Liver (tissue), 9 donors: ENCODE data around the gene PEX5. TPM values are rescaled to one million over a fixed set of nuclear protein-coding genes. Genes with fewer than 3 reads are reported as not detected.

Experiments used
- DNase-seq: peaks from one replicate; pipeline ENCODE4 v3.0.0-alpha.2; 2017; ENCODE audit warnings: low spot score
- H3K27ac ChIP-seq, 2 donors: one replicate each; pipeline ENCODE4 v1.7.0; 2013; ENCODE audit warnings: inconsistent platforms in 2 of 2, low read length in 2 of 2, control low read depth in 1 of 2, low read depth in 1 of 2, mild to moderate bottlenecking in 1 of 2
- H3K27me3 ChIP-seq, 4 donors: one replicate each; pipeline versions ENCODE4 v1.6.1 to v1.7.0; 2013; ENCODE audit warnings: low read length in 3 of 4, inconsistent platforms in 1 of 4, mild to moderate bottlenecking in 1 of 4, moderate library complexity in 1 of 4; ENCODE audit not compliant: control insufficient read depth in 4 of 4, insufficient read depth in 4 of 4
- H3K36me3 ChIP-seq, 4 donors: one replicate each; pipeline versions ENCODE4 v1.6.1 to v1.7.0; 2013; ENCODE audit warnings: low read length in 3 of 4, mild to moderate bottlenecking in 3 of 4, low read depth in 1 of 4, moderate library complexity in 1 of 4; ENCODE audit not compliant: control insufficient read depth in 4 of 4, insufficient read depth in 3 of 4
- H3K4me1 ChIP-seq, 4 donors: one replicate each; pipeline versions ENCODE4 v1.6.1 to v1.7.0; 2013; ENCODE audit warnings: low read length in 3 of 4, mild to moderate bottlenecking in 3 of 4, moderate library complexity in 1 of 4; ENCODE audit not compliant: control insufficient read depth in 4 of 4, insufficient read depth in 4 of 4
- H3K4me3 ChIP-seq, 3 donors: one replicate each; pipeline versions ENCODE4 v1.6.1 to v1.7.0; 2013; ENCODE audit warnings: low read length in 3 of 3, control low read depth in 1 of 3, low read depth in 1 of 3, mild to moderate bottlenecking in 1 of 3
- H3K9ac ChIP-seq, 2 donors: one replicate each; pipeline ENCODE4 v1.7.0; 2013; ENCODE audit warnings: low read length in 2 of 2, mild to moderate bottlenecking in 2 of 2, moderate library complexity in 2 of 2, control low read depth in 1 of 2, low read depth in 1 of 2
- H3K9me3 ChIP-seq, 4 donors: one replicate each; pipeline versions ENCODE4 v1.6.1 to v1.7.0; 2013; ENCODE audit warnings: low read length in 3 of 4; ENCODE audit not compliant: control insufficient read depth in 4 of 4
- CTCF ChIP-seq: fragments of 150-350 bp; IDR thresholded peaks from 2 replicates; pipeline ENCODE4 v1.5.1; 2017; ENCODE audit warnings: improper control_type of control experiment, low read depth, low read length; ENCODE audit not compliant: missing input control
- EGR1 ChIP-seq, 2 donors: IDR thresholded peaks; 2 replicates each; pipeline ENCODE4 v1.6.1; 2016 to 2018; ENCODE audit warnings: antibody characterized with exemption in 2 of 2, low read depth in 2 of 2
- FOXA1 ChIP-seq: IDR thresholded peaks from 2 replicates; pipeline ENCODE4 v1.6.1; 2016; ENCODE audit warnings: antibody characterized with exemption
- FOXA2 ChIP-seq: IDR thresholded peaks from 2 replicates; pipeline ENCODE4 v1.6.1; 2016; ENCODE audit warnings: antibody characterized with exemption
- GABPA ChIP-seq, 2 donors: IDR thresholded peaks in 1 of 2; conservative IDR thresholded peaks in 1 of 2; 2 replicates each; pipeline ENCODE4 v1.6.1; 2016; ENCODE audit warnings: antibody characterized with exemption in 2 of 2, mild to moderate bottlenecking in 1 of 2, moderate library complexity in 1 of 2
- HNF4A ChIP-seq, 2 donors: conservative IDR thresholded peaks; 2 replicates each; pipeline ENCODE4 v1.6.1; 2016; ENCODE audit warnings: antibody characterized with exemption in 2 of 2, mild to moderate bottlenecking in 2 of 2
- HNF4G ChIP-seq: IDR thresholded peaks from 2 replicates; pipeline ENCODE4 v1.6.1; 2016; ENCODE audit warnings: antibody characterized with exemption
- MAX ChIP-seq: IDR thresholded peaks from 2 replicates; pipeline ENCODE4 v1.6.1; 2016; ENCODE audit warnings: antibody characterized with exemption
- RAD21 ChIP-seq, 2 donors: IDR thresholded peaks; 2 replicates each; pipeline ENCODE4 v1.6.1; 2016; ENCODE audit warnings: antibody characterized with exemption in 2 of 2, mild to moderate bottlenecking in 2 of 2
- REST ChIP-seq: IDR thresholded peaks from 2 replicates; pipeline ENCODE4 v1.6.1; 2016; ENCODE audit warnings: antibody characterized with exemption, mild to moderate bottlenecking
- RXRA ChIP-seq, 2 donors: IDR thresholded peaks; 2 replicates each; pipeline ENCODE4 v1.6.1; 2017 to 2018; ENCODE audit warnings: antibody characterized with exemption in 2 of 2, mild to moderate bottlenecking in 1 of 2
- SP1 ChIP-seq: IDR thresholded peaks from 2 replicates; pipeline ENCODE4 v1.6.1; 2018; ENCODE audit warnings: antibody characterized with exemption, mild to moderate bottlenecking
- TAF1 ChIP-seq: conservative IDR thresholded peaks from 2 replicates; pipeline ENCODE4 v1.6.1; 2016; ENCODE audit warnings: antibody characterized with exemption, mild to moderate bottlenecking
- YY1 ChIP-seq: IDR thresholded peaks from 2 replicates; pipeline ENCODE4 v1.6.1; 2016; ENCODE audit warnings: antibody characterized with exemption, mild to moderate bottlenecking
- WGBS: extraction: QIAGEN DNeasy Blood & Tissue Kit; methylation state at CpG from one replicate; pipeline ENCODE4 v1.1.7; 2013; 5-methylcytosine and 5-hydroxymethylcytosine counted together
- polyA plus RNA-seq, 2 donors: library from polyadenylated mRNA; stranded (reverse) in 1 of 2; unstranded in 1 of 2; fragments of 200-250 nt in 1 of 2; fragments of >200 nt in 1 of 2; fragmentation: Nextera tagmentation in 1 of 2; extraction: Ambion mirVana in 1 of 2; gene quantifications; one replicate each; pipeline versions ENCODE4 v1.2.1 to v1.2.3, GENCODE V29; 2013 to 2015
- total RNA-seq, 2 donors: library from RNA; depleted of rRNA; stranded (reverse); fragments of >200 nt; gene quantifications; one replicate each; pipeline ENCODE4 v1.2.3, GENCODE V29; 2014
- TF ChIP-seq, protein P1 (sequence below): IDR thresholded peaks from 2 replicates; pipeline ENCODE4 v1.6.1; 2016; ENCODE audit warnings: antibody characterized with exemption
- TF ChIP-seq, protein P2 (sequence below): IDR thresholded peaks from 2 replicates; pipeline ENCODE4 v1.6.1; 2016; ENCODE audit warnings: antibody characterized with exemption
- donor health status: healthy.
- donor health status: healthy.
- donor health status: healthy.
- donor health status: healthy.
- donor health status: healthy.

The PEX5 gene
- total and polyA plus RNA-seq, 4 donors = 5.7 to 37.9 (median 22.8) TPM

GRCh38 chr12:7152818-7153217 lies 36.7 kb upstream of the PEX5 start:
- no peak for TF ChIP-seq SP1
- TF ChIP-seq, protein P1, sequence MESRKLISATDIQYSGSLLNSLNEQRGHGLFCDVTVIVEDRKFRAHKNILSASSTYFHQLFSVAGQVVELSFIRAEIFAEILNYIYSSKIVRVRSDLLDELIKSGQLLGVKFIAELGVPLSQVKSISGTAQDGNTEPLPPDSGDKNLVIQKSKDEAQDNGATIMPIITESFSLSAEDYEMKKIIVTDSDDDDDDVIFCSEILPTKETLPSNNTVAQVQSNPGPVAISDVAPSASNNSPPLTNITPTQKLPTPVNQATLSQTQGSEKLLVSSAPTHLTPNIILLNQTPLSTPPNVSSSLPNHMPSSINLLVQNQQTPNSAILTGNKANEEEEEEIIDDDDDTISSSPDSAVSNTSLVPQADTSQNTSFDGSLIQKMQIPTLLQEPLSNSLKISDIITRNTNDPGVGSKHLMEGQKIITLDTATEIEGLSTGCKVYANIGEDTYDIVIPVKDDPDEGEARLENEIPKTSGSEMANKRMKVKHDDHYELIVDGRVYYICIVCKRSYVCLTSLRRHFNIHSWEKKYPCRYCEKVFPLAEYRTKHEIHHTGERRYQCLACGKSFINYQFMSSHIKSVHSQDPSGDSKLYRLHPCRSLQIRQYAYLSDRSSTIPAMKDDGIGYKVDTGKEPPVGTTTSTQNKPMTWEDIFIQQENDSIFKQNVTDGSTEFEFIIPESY = no peak
- TF ChIP-seq MAX = no peak
- TF ChIP-seq CTCF = no peak
- TF ChIP-seq RAD21 (IDR thresholded peaks at IDR 0.05) = no peak
- no peak for TF ChIP-seq HNF4A (conservative IDR thresholded peaks at IDR 0.05)
- no peak for TF ChIP-seq REST
- TF ChIP-seq HNF4G = no peak
- TF ChIP-seq FOXA1 = no peak
- no peak for TF ChIP-seq EGR1 (IDR thresholded peaks at IDR 0.05; ENCODE audit: low read depth in 2 of 2)
- no peak for TF ChIP-seq YY1
- no peak for TF ChIP-seq RXRA (IDR thresholded peaks at IDR 0.05)
- TF ChIP-seq TAF1 = no peak
- peaks cover 7 to 32% (median 31%) of the 10 kb centered on the region in 4 donors for H3K36me3 ChIP-seq
- no peak overlapping the region for H3K27ac ChIP-seq
- 90% methylated on average over 4 of the region's 4 CpGs for WGBS
- no peaks in the 10 kb centered on the region for H3K27me3 ChIP-seq
- no peak overlapping the region for H3K4me3 ChIP-seq
- H3K9me3 ChIP-seq = no peaks in the 10 kb centered on the region
- H3K4me1 ChIP-seq = peaks cover 0 to 42% (median 38%) of the 10 kb centered on the region in 4 donors
- no peak for DNase-seq
- H3K9ac ChIP-seq = no peak overlapping the region

DNA sequence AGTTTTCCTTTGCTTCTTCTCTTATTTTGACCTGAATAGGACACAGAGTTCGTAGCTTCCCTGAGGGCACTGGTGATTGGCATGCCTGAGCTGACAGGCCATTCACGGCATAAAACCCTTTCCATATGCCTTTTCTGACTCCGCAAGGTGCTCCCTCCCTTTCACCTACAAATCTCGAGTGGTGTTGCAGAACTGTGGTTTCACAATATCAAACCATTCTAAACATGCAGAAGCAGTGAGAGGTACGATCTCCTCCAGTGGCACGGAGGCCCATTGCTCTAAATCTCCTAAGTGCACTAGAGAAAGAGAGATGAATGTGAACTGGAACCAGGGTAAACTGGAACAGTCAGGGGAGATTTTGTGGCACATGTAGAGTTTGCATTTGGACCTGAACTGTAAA lies 35.4 kb upstream of the PEX5 start:
- peaks cover 2 to 42% (median 38%) of the 10 kb centered on the region in 4 donors for H3K4me1 ChIP-seq
- peaks cover 4 to 25% (median 21%) of the 10 kb centered on the region in 4 donors for H3K36me3 ChIP-seq

More for the DNA sequence above, 35.4 kb upstream of the PEX5 start:
- Histone ChIP-seq H3K27me3 (no peaks in the 10 kb centered on the region), H3K27ac (no peak overlapping the region), H3K9ac (no peak overlapping the region), H3K9me3 (no peaks in the 10 kb centered on the region), H3K4me3 (no peak overlapping the region)
- no peak for DNase-seq
- 55% methylated on average over 6 of the region's 6 CpGs for whole genome bisulfite sequencing
- no peak for TF ChIP-seq FOXA2
- TF ChIP-seq HNF4A (conservative IDR thresholded peaks at IDR 0.05) = no peak
- TF ChIP-seq, protein P2, sequence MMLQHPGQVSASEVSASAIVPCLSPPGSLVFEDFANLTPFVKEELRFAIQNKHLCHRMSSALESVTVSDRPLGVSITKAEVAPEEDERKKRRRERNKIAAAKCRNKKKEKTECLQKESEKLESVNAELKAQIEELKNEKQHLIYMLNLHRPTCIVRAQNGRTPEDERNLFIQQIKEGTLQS = no peak
- TF ChIP-seq GABPA (IDR thresholded peaks at IDR 0.05 in 1 of 2, conservative IDR thresholded peaks at IDR 0.05 in 1 of 2) = no peak
- peak; percentile 10 to 40 for TF ChIP-seq RXRA (IDR thresholded peaks at IDR 0.05)
- no peak for TF ChIP-seq REST
